Measurements from ENCODE around the gene IRF2BPL. TPM values are rescaled to one million over a fixed set of nuclear protein-coding genes. Genes with fewer than 3 reads are reported as not detected.

IRF2BPL gene
- total RNA-seq, 4 donors from 2014 or later = 31.1 to 70.0 (median 34.4) TPM

GRCh38 chr14:77062261-77062660 lies 33.8 kb upstream of the IRF2BPL start:
- DNase-seq (ENCODE audit: low spot score) = no peak
- no peak for ATAC-seq (ENCODE audit: low FRiP score)
- TF ChIP-seq CTCF (IDR thresholded peaks at IDR 0.05) = no peak

GRCh38 chr14:77061630-77062257 lies 33.2 kb upstream of the IRF2BPL start:
- ATAC-seq (ENCODE audit: low FRiP score) (no peak), DNase-seq (ENCODE audit: low spot score) (no peak)
- TF ChIP-seq CTCF (IDR thresholded peaks at IDR 0.05) = no peak

- DNase-seq (ENCODE audit: low spot score) = no peak
- TF ChIP-seq CTCF (IDR thresholded peaks at IDR 0.05) = no peak
- ATAC-seq (ENCODE audit: low FRiP score) = peak; percentile 75
Observed at GRCh38 chr14:77059276-77059915, 30.9 kb upstream of the IRF2BPL start.

GRCh38 chr14:77058785-77059184 lies 30.3 kb upstream of the IRF2BPL start:
- ATAC-seq (ENCODE audit: low FRiP score) = no peak
- no peak for DNase-seq (ENCODE audit: low spot score)
- TF ChIP-seq CTCF (IDR thresholded peaks at IDR 0.05) = no peak

GRCh38 chr14:77058117-77058516 lies 29.6 kb upstream of the IRF2BPL start:
- TF ChIP-seq CTCF (IDR thresholded peaks at IDR 0.05) = no peak
- no peak for DNase-seq (ENCODE audit: low spot score)

GRCh38 chr14:77055981-77056380 lies 27.5 kb upstream of the IRF2BPL start:
- TF ChIP-seq CTCF (IDR thresholded peaks at IDR 0.05) = no peak
- DNase-seq (ENCODE audit: low spot score) (no peak), ATAC-seq (ENCODE audit: low FRiP score) (no peak)

More at GRCh38 chr14:77058117-77058516, 29.6 kb upstream of the IRF2BPL start:
- ATAC-seq (ENCODE audit: low FRiP score) = no peak

GRCh38 chr14:77055306-77055705 lies 26.8 kb upstream of the IRF2BPL start:
- TF ChIP-seq CTCF (IDR thresholded peaks at IDR 0.05) = no peak

More at GRCh38 chr14:77055306-77055705, 26.8 kb upstream of the IRF2BPL start:
- DNase-seq (ENCODE audit: low spot score) (no peak), ATAC-seq (ENCODE audit: low FRiP score) (no peak)

Measured in omental fat pad (tissue), 4 donors.